ENCODE results near the gene TPP1.

The TPP1 gene

DNA sequence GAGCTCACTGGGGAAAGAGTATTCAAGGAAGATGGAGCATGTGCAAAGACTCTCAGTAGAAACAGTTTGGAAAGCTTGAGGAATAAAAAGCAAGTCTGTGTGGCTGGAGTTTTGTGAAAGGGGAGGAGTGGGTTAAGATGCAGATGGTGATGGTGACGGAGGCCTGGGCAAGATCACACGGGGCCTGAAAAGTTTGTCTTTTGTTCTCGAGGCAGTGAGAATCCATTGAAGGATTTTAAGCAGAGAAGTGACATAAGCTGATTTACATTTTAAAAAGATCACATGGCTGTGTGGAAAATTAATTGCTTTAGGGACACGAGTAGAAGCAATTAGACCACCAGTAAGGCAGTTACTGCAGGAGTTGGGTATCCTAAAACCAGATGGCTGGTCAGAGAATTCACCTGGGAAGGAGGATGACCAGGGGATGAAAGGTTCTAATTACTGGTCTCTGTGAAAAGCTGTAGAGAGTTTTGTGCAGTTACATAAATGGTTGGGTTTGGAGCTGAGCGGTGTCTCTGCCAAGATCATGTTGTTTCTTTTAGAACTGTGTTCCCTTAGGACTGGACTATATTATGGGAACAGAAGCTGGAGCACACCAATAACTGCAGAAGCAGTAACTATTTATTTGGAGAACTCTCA is 22.9 kb downstream of the TPP1 start:
- peak in 13 of 51 donors; percentile 8 to 86 (median 21) for DNase-seq

DNA sequence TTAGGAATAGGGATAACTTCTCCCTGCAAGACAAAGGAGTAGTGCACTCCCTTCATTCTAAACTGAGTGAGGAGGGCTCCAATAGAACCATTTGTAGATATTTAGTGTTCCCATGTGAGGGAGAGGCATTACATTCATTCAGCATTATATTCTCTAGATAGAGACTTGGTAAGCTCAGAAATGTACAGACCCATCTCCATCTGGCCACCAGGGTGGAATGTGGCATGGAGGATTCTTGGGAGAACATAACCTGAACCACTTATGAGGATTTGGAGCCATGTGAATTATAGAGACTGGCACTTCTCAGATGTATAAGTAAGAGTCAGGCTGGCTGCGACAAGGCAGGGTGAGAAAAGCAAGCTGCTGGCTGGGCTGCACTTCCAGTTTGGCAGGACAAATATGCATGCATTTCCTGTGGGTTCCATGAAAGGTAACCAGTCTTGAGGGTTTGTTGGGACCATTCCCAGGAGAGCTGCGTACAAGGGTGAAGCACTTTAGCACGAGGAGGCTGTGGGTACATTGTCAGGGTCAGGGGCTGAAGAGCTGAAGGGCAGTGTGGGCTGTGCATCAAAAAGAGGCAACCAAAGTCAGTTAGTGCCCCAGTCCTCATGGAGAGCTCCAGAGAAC is 25.0 kb downstream of the TPP1 start:
- no peak for DNase-seq

GRCh38 chr11:6588018-6588417 is 31.2 kb downstream of the TPP1 start:
- no peak for DNase-seq

DNA sequence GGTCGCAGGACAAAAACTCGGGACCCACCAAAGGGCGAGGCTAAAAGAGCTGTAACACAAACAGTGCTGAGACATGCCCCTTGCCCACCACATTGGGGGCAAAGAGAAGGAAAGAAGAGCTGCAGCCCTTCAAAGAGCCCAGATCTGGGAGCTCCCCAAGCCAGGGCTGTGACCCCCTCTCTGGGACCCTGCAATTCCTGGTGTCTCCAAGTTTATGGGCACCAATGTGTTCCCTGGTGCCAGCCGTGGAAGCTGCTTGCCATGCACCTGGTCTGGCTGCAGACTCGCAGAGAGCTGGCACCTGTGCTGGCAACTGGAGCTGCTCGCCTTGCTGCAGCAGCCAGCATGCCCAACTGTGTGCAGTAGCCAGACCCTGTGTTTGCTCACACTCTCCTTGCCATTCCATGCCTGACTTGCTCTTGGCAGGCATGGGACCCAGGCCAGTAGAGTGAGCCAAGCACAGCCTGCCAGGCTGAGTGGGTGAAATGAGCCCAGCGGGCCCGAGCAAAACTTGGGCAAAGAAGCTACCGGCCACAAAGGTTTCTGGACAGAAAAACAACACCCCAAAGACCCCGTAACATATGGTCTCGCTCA is 31.8 kb downstream of the TPP1 start:
- DNase-seq = peak in 19 of 51 donors; percentile 22 to 70 (median 48)

GRCh38 chr11:6586434-6587359 is 32.5 kb downstream of the TPP1 start:
- DNase-seq = peak in 16 of 51 donors; percentile 16 to 65 (median 44)

GRCh38 chr11:6584528-6584927 is 34.7 kb downstream of the TPP1 start:
- DNase-seq = no peak

DNA sequence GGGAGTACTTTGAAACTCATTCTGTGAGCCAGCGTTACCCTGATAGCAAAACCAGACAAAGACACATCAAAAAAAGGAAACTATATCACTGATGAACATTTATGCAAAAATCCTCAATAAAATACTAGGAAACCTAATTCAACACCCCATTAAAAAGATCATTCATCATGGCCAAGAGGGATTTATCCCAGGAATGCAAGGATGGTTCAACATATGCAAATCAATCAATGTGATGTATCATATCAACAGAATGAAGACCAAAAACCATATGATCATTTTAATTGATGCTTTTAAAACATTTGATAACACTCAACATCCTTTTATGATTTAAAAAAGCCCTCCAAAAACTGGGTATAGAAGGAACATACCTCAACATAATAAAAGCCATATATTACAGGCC is 35.6 kb downstream of the TPP1 start:
- DNase-seq = no peak

DNA sequence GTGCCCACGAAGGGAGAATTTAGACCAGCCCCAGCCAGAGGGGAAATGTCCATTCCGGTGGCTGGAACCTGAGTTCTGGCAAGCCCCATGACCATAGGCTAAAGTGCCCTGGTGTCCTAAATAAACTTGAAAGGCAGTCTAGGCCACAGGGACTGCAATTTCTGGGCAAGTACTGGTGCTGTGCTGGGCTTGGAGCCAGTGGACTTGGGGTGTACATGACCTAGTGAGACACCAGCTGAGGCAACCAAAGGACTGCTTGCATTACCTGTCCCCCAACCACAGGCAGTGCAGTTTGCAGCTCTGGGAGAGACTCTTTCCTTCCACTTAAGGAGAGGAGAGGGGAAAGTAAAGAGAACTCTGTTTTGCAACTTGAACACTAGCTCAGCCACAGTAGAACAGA is 39.5 kb downstream of the TPP1 start:
- peak in 4 of 51 donors; percentile 11 to 24 (median 13) for DNase-seq

DNA sequence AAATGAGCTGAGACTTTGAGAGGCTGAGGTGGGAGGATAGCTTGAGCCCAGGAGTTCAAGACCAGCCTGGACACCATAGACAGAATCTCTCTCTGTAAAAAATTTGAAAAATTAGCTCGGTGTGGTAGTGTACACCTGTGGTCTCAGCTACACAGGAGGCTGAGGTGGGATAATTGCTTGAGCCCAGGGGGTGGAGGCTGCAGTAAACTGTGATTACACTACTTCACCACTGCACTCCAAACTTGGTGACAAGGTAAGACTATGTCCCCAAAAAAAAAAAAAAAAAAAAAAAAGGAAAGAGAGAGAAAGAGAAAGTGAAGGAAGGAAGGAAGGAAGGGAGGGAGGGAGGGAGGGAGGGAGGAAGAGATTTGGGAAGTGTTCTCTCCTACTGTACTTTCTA is 41.1 kb downstream of the TPP1 start:
- no peak for DNase-seq

- peak in 45 of 51 donors; percentile 13 to 93 (median 75) for DNase-seq
Measured at GRCh38 chr11:6576471-6577373, 42.5 kb downstream of the TPP1 start.

DNA sequence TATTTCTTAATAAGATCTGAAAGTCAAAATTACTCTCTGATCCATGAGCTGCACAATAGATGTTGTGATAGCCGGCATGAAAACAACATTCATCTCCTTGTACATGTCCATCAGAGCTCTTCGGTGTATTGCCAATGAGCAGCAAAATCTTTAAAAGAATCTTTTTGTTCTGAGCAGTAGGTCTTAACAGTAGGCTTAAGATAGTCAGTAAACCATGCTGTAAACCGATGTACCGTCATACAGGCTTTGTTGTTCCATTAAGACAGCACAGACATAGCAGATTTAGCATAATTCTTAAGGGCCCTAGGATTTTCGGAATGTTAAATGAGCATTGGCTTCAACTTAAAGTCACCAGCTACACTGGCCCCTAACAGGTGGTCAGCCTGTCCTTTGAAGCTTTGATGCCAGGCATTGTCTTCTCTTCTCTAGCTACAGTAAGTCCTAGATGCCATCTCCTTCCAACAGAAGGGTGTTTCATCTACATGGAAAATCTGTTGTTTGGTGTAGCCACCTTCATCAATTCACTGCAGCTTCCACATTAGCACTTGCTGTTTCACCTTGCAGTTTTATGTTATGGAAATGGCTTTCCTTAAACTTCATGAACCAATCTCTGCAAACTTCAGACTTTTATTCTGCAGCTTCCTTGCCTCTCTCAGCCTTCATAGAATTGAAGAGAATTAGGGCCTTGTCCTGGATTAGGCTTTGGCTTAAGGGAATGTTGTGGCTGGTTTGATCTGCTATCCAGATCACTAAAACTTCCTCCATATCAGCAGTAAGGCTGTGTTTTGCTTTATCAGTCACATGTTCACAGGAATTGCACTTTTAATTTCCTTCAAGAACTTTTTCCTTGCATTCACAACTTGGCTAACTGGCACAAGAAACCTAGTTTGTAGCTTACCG is 44.2 kb downstream of the TPP1 start:
- no peak for DNase-seq

DNA sequence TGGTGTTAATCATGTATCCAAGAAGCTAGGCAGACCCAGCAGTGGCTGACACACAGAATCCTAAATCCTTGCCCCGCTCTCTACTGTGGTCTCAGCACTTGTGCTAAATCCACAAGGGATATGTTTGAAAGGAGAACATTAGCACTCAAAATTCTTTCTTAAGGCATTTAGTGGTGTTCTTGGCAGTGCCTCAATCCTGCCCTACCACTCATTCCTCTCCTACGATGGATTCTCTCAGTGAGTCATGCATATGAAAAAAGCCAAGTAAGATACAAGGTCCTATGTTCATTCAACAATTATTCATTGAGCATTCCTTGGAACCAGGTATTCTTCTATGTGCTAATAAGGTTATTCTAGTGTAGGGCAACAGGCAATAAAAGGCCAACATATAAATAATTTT is 47.0 kb downstream of the TPP1 start:
- peak in 1 of 51 donors; percentile 51 for DNase-seq

- no peak for DNase-seq
Measured at GRCh38 chr11:6571434-6572008, 47.7 kb downstream of the TPP1 start.

DNA sequence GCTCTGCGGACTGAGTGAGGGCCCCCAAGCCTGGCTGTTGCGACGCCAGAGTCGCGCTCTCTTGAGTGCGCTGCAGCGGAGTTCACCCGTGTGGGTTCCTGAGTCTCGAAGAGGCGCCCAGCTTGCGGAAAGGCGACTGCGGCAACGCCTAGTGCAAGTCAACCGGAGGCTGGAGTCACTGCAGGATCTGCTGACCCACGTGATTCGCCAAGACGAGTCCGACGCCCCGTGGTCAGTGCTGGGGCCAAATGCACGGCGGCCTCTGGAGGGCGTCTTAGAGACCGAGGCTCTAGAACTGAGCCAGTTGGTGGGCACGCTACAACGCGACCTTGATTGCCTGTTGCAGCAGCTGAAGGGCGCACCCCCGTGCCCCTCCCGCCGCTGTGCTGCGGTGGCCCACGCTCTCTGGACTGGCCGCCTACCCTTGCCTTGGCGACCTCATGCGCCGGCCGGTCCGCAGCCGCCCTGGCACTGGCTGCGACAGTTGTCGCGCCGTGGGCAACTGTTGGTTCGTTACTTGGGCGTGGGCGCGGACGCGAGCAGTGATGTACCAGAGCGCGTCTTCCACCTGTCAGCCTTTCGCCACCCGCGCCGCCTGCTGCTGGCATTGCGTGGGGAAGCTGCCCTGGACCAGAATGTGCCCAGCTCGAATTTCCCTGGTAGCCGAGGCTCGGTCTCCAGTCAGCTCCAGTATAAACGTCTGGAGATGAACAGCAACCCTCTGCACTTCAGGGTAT is 48.4 kb downstream of the TPP1 start:
- DNase-seq = peak in 2 of 51 donors; percentile 18 to 29

DNA sequence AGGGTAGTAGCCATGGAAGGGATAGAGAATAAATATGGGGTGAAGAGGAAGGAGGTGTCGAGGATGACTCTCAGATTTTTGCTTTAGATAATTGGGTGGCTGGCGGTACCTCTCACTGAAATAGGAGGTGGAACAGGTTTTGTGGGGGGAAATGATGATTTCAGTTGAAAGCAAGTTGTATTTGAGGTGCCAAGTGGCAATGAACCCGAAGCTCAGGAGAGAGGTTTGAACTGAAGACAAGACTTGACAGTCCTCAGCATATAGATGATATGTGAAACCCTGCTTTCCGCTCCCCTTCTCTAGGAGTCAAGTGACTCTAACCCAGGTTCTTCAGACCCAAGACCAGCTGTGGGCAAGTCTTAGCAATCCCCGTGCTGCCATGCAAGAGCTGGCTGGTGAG is 49.5 kb downstream of the TPP1 start:
- no peak for DNase-seq

DNA sequence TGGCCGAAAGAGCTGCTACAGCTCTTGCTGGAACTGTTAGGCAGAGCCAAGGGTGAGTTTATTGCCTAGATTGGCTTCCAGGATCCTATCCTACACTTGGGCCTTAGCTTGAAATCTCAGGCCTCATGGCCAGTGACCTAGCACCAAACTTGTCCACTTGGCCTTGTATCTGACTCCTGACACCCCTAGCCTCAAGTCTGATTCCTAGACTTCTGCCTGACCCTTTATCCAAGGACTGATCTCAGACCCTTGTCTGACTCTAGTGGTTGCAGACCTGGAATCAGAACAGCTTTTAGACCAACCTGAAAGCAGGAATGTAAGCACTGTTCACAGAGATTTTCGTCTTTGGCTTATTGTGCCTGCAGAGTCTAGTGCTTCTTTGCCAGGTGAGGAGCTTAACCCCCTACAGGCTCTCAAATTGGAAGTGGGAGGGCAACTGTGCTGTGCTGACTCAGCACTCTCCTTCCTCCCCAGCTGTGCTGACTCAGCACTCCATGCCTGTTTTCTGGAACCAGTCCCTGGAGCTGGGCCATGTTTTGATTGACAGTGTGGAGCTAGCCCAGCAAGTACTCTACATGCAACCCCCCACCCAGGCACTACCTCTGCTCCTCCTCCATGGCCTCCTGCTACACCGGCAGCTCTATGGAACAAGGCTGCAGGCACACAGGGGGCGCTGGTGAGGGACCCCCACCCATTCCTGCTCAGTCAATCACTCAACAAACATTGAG is 50.9 kb downstream of the TPP1 start:
- peak in 18 of 51 donors; percentile 19 to 59 (median 40) for DNase-seq

DNA sequence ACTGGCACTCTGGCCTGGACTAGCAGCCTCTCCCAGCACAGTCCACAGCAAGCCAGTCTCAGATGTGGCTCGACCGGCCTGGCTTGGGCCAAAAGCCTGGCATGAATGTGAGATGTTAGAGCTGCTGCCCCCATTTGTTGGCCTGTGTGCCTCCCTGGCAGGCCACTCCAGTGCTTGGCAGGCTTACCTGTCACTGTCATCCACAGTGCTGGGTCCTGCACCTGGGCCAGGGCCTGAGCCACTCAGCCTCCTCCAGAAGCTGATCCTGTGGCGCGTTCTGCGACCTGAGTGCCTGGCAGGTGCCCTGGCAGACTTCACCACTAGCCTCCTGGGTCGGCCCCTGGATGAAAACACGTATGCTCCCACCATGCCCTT is 51.9 kb downstream of the TPP1 start:
- peak in 2 of 51 donors; percentile 25 to 45 for DNase-seq

All from hypothalamus (tissue), 51 donors.